RWPE2 (cell line): Measurements from ENCODE around the gene SMIM36.

Source experiments
- ATAC-seq: fragments of 200-7000 bp; cut with Tn5 transposase; 3 replicates; pipeline ENCODE4 v1.9.1; 2021; ENCODE audit warnings: low read depth
- DNase-seq: peaks from one replicate; pipeline ENCODE4 v3.0.0-alpha.2; 2020; ENCODE audit warnings: low spot score
- H3K27ac ChIP-seq: fragments of 450-650 bp; 2 replicates; pipeline ENCODE4 v1.5.1; 2017; ENCODE audit warnings: mild to moderate bottlenecking; ENCODE audit not compliant: poor library complexity, severe bottlenecking
- H3K27me3 ChIP-seq: fragments of 250-450 bp; sonication (Bioruptor Pico); 2 replicates; pipeline ENCODE4 v1.5.1; 2021; ENCODE audit warnings: mild to moderate bottlenecking, moderate library complexity; ENCODE audit not compliant: insufficient read depth, poor library complexity, severe bottlenecking
- H3K36me3 ChIP-seq: fragments of 250-450 bp; sonication (Bioruptor Pico); 2 replicates; pipeline ENCODE4 v1.5.1; 2020; ENCODE audit warnings: low read depth, mild to moderate bottlenecking, moderate library complexity
- H3K4me1 ChIP-seq: fragments of 250-450 bp; sonication (Bioruptor Pico); 2 replicates; pipeline ENCODE4 v1.5.1; 2021; ENCODE audit warnings: mild to moderate bottlenecking, moderate library complexity; ENCODE audit not compliant: insufficient read depth, poor library complexity, severe bottlenecking
- H3K4me3 ChIP-seq: fragments of 250-450 bp; sonication (Bioruptor Pico); 2 replicates; pipeline ENCODE4 v1.5.1; 2021; ENCODE audit warnings: mild to moderate bottlenecking, moderate library complexity; ENCODE audit not compliant: severe bottlenecking
- H3K9me3 ChIP-seq: fragments of 250-450 bp; sonication (Bioruptor Pico); 2 replicates; pipeline ENCODE4 v1.5.1; 2021; ENCODE audit warnings: mild to moderate bottlenecking, moderate library complexity; ENCODE audit not compliant: severe bottlenecking
- CTCF ChIP-seq: fragments of 450-650 bp; IDR thresholded peaks from one replicate; pipeline ENCODE4 v1.5.1; 2017; ENCODE audit warnings: mild to moderate bottlenecking, moderate library complexity; ENCODE audit not compliant: poor library complexity, severe bottlenecking

The SMIM36 gene

GRCh38 chr17:55416000-55416399, 95.3 kb downstream of the SMIM36 start:
- ATAC-seq (no peak), DNase-seq (no peak)
- H3K36me3 ChIP-seq = peaks cover 29% of the 10 kb centered on the region
- H3K27ac ChIP-seq = no peak overlapping the region
- H3K27me3 ChIP-seq = no peaks in the 10 kb centered on the region
- no peak for TF ChIP-seq CTCF
- H3K9me3 ChIP-seq = no peaks in the 10 kb centered on the region
- peaks cover 5% of the 10 kb centered on the region for H3K4me1 ChIP-seq
- H3K4me3 ChIP-seq = no peak overlapping the region

DNA sequence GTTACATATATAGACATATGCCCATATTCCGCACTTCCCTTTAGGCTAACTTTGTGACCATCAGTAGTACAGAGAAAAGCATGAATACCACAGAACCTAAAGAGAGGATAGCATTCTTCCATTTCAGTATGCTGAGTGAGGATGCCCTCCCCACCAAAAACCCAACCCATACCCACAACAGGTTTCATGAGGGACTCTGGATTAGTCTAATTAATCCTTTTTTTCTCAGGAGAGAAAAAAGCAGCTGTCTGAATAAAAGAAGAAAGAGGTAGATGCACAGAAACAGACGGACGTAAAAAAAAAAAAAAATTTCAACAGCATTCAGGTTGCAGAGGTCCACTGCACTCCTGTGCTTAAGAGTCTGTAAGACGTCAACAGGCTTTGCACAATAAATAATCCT, 96.3 kb downstream of the SMIM36 start:
- ATAC-seq (no peak), DNase-seq (no peak)
- no peak for TF ChIP-seq CTCF
- Histone ChIP-seq H3K27ac (no peak overlapping the region), H3K27me3 (no peaks in the 10 kb centered on the region), H3K4me3 (no peak overlapping the region), H3K36me3 (peaks cover 39% of the 10 kb centered on the region), H3K4me1 (no peaks in the 10 kb centered on the region), H3K9me3 (no peaks in the 10 kb centered on the region)

- Histone ChIP-seq H3K9me3 (no peaks in the 10 kb centered on the region), H3K27me3 (no peaks in the 10 kb centered on the region), H3K4me3 (no peak overlapping the region), H3K4me1 (no peaks in the 10 kb centered on the region), H3K36me3 (peaks cover 47% of the 10 kb centered on the region), H3K27ac (no peak overlapping the region)
- no peak for TF ChIP-seq CTCF
- ATAC-seq = no peak
- no peak for DNase-seq
Measured at GRCh38 chr17:55413825-55414489, 97.3 kb downstream of the SMIM36 start.

DNA sequence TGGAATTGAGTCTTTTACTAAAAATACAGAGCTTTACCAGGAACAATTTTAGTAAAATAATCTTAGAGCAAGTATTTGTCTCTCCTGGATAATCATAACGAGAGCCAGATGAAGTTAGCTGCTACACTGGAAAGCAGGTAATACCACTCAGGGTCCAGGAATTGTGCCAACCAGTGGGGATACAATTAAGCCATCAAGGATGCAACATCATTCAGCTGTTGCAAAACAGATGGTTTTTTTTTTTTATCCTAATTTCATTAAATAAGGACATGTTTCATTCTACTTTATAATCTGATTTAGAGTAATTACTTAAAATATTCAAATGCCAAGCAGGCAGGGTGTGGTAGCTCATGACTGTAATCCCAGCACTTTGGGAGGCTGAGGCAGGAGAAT, 99.8 kb downstream of the SMIM36 start:
- Histone ChIP-seq H3K27ac (no peak overlapping the region), H3K4me1 (no peaks in the 10 kb centered on the region), H3K4me3 (no peak overlapping the region), H3K9me3 (no peaks in the 10 kb centered on the region), H3K36me3 (peaks cover 67% of the 10 kb centered on the region), H3K27me3 (no peaks in the 10 kb centered on the region)
- no peak for TF ChIP-seq CTCF
- ATAC-seq = no peak
- DNase-seq = no peak

DNA sequence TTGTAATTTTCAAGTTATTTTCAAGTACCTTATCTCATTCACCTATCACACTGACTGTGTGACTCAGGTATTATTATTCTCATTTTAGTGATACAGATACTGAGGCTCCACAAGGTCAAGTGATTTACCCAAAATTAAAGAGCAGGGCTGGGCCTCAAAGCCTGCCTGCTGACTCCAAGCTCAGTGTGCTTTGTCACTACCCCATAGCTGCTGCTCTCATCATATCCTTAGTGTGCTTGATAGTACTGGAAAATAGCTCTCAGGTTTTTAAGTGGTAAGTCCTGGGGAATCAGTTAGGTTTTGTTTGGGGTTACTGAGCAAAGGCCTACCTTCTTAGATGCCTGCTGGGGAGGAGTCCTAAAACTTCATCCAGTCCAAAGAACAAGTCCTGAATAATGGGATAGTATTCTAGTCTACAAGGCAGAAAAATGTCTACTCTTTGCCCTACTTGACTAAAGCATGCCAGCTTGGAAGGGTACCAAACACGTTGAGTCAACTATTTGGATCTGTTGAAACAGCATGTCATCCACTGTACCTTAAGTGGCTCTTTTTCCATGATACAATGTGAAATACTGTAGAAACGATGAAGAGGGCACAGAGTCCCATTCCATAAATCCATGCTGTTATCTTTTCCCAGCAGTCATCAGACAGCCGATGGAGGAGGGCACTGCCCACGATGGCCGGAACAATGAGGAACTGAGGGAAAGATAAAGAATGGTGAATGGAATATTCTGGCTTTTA, 100.4 kb downstream of the SMIM36 start:
- Histone ChIP-seq H3K4me3 (no peak overlapping the region), H3K9me3 (no peaks in the 10 kb centered on the region), H3K4me1 (no peaks in the 10 kb centered on the region), H3K36me3 (peaks cover 73% of the 10 kb centered on the region), H3K27ac (no peak overlapping the region), H3K27me3 (no peaks in the 10 kb centered on the region)
- TF ChIP-seq CTCF = no peak
- DNase-seq (no peak), ATAC-seq (no peak)
